Pons (tissue), 1 donor: ENCODE data around the gene FAM151B.
"Not testable (repeated sequence)": the region's sequence is repeated elsewhere in the genome, so short reads cannot be mapped to it uniquely, and the experiment has no call there.

Experiments used
- DNase-seq: peaks from one replicate; pipeline ENCODE4 v3.0.0-alpha.2; 2016; ENCODE audit warnings: low spot score

FAM151B gene

GRCh38 chr5:80487829-80488721 lies at the start of gene FAM151B:
Gene FAM151B (plus strand): TSS chr5:80488100. CDS start chr5:80488124, 24 bp downstream.
- peak; percentile 73 for DNase-seq

- no peak for DNase-seq
Measured at GRCh38 chr5:80438739-80439138, 49.2 kb upstream of the FAM151B start.

- DNase-seq: no peak
Measured at GRCh38 chr5:80439213-80439612, 48.7 kb upstream of the FAM151B start.

GRCh38 chr5:80442742-80443141 lies 45.2 kb upstream of the FAM151B start:
- no peak for DNase-seq

GRCh38 chr5:80453366-80453765 lies 34.5 kb upstream of the FAM151B start:
- no peak for DNase-seq

- no peak for DNase-seq
Measured at GRCh38 chr5:80463269-80463668, 24.6 kb upstream of the FAM151B start.

GRCh38 chr5:80466669-80467485 lies 21.0 kb upstream of the FAM151B start:
- DNase-seq: no peak

- DNase-seq: no peak
Measured at GRCh38 chr5:80468131-80468530, 19.8 kb upstream of the FAM151B start.

- not testable (repeated sequence) for DNase-seq
Measured at GRCh38 chr5:80470631-80471030, 17.3 kb upstream of the FAM151B start.

- no peak for DNase-seq
Measured at GRCh38 chr5:80474929-80475328, 13.0 kb upstream of the FAM151B start.

- no peak for DNase-seq
Measured at GRCh38 chr5:80479713-80480112, 8.2 kb upstream of the FAM151B start.

- DNase-seq: no peak
Measured at GRCh38 chr5:80480354-80480753, 7.5 kb upstream of the FAM151B start.

- peak; percentile 22 for DNase-seq
Measured at GRCh38 chr5:80481019-80481893, 6.6 kb upstream of the FAM151B start.

- no peak for DNase-seq
Measured at GRCh38 chr5:80482578-80482977, 5.3 kb upstream of the FAM151B start.

- no peak for DNase-seq
Measured at GRCh38 chr5:80483636-80484232, 4.2 kb upstream of the FAM151B start.

- DNase-seq: no peak
Measured at GRCh38 chr5:80487444-80487828, 464 bp upstream of the FAM151B start.

GRCh38 chr5:80491296-80491695 lies 3.4 kb downstream of the FAM151B start:
- DNase-seq: no peak

- DNase-seq: no peak
Measured at GRCh38 chr5:80492741-80493140, 4.8 kb downstream of the FAM151B start.

- not testable (repeated sequence) for DNase-seq
Measured at GRCh38 chr5:80493443-80493842, 5.5 kb downstream of the FAM151B start.

GRCh38 chr5:80495891-80496290 lies 8.0 kb downstream of the FAM151B start:
- no peak for DNase-seq

- no peak for DNase-seq
Measured at GRCh38 chr5:80502800-80503199, 14.9 kb downstream of the FAM151B start.

- no peak for DNase-seq
Measured at GRCh38 chr5:80503641-80504040, 15.7 kb downstream of the FAM151B start.
